T-helper 2 cell treated with Interferon-gamma antibody and Interleukin-4, amounts not matched to agents 100 ng/mL and 5 ng/mL, for 36 hours (primary cell): ENCODE results near the gene YPEL1. TPM values are rescaled to one million over a fixed set of nuclear protein-coding genes. Genes with fewer than 3 reads are reported as not detected.
"Not testable (repeated sequence)": the region's sequence is repeated elsewhere in the genome, so short reads cannot be mapped to it uniquely, and the experiment has no call there.

Experiments used
- intact Hi-C: fragments of 100-400 bp; cut with micrococcal nuclease; formaldehyde crosslinking; loops from one replicate; pipeline ENCODE4 v1.15.1; 2023
- total RNA-seq: library from RNA; stranded (reverse); gene quantifications from 2 replicates; pipeline ENCODE4 v1.2.3, GENCODE V29; 2022

YPEL1 gene
- total RNA-seq, 1 donor from 2014 or later: 3.8 TPM

GRCh38 chr22:21686193-21686608 is 49.4 kb downstream of the YPEL1 start:
- intact Hi-C loops: no loop called here

GRCh38 chr22:21685164-21685513 is 50.5 kb downstream of the YPEL1 start:
- intact Hi-C loops: no loop called here

GRCh38 chr22:21684492-21685163 is 51.0 kb downstream of the YPEL1 start:
- intact Hi-C loops: no loop called here

- intact Hi-C loops: no loop called here
Measured at GRCh38 chr22:21683401-21683811, 52.2 kb downstream of the YPEL1 start.

- intact Hi-C loops: no loop called here
Measured at GRCh38 chr22:21682385-21683175, 53.0 kb downstream of the YPEL1 start.

- intact Hi-C loops: no loop called here
Measured at GRCh38 chr22:21681566-21682370, 53.8 kb downstream of the YPEL1 start.

GRCh38 chr22:21680830-21681565 is 54.6 kb downstream of the YPEL1 start:
- intact Hi-C loops: no loop called here

GRCh38 chr22:21679383-21679782 is 56.2 kb downstream of the YPEL1 start:
- intact Hi-C loops: no loop called here

GRCh38 chr22:21678842-21679241 is 56.8 kb downstream of the YPEL1 start:
- intact Hi-C loops: not testable (repeated sequence)

GRCh38 chr22:21677606-21678443 is 57.8 kb downstream of the YPEL1 start:
- intact Hi-C loops: no loop called here

- intact Hi-C loops: no loop called here
Measured at GRCh38 chr22:21674638-21675245, 60.9 kb downstream of the YPEL1 start.

- intact Hi-C loops: no loop called here
Measured at GRCh38 chr22:21673534-21674321, 61.9 kb downstream of the YPEL1 start.

- intact Hi-C loops: no loop called here
Measured at GRCh38 chr22:21672107-21672629, 63.4 kb downstream of the YPEL1 start.

GRCh38 chr22:21669026-21669425 is 66.6 kb downstream of the YPEL1 start:
- intact Hi-C loops: no loop called here

- intact Hi-C loops: loop anchor here (1.0 kb wide), 1 partner anchor 9 kb away; no protein-coding TSS in a partner anchor
Measured at GRCh38 chr22:21666786-21667185, 68.8 kb downstream of the YPEL1 start.

GRCh38 chr22:21665047-21665851 is 70.3 kb downstream of the YPEL1 start:
- intact Hi-C loops: no loop called here

- intact Hi-C loops: no loop called here
Measured at GRCh38 chr22:21663738-21664137, 71.9 kb downstream of the YPEL1 start.

- intact Hi-C loops: no loop called here
Measured at GRCh38 chr22:21661991-21662390, 73.6 kb downstream of the YPEL1 start.
